Measurements from ENCODE around the gene PODXL. TPM values are rescaled to one million over a fixed set of nuclear protein-coding genes. Genes with fewer than 3 reads are reported as not detected.

The PODXL gene
- total and polyA plus RNA-seq, 2 experiments from 2014 or later, result 220 to 727 TPM

DNA sequence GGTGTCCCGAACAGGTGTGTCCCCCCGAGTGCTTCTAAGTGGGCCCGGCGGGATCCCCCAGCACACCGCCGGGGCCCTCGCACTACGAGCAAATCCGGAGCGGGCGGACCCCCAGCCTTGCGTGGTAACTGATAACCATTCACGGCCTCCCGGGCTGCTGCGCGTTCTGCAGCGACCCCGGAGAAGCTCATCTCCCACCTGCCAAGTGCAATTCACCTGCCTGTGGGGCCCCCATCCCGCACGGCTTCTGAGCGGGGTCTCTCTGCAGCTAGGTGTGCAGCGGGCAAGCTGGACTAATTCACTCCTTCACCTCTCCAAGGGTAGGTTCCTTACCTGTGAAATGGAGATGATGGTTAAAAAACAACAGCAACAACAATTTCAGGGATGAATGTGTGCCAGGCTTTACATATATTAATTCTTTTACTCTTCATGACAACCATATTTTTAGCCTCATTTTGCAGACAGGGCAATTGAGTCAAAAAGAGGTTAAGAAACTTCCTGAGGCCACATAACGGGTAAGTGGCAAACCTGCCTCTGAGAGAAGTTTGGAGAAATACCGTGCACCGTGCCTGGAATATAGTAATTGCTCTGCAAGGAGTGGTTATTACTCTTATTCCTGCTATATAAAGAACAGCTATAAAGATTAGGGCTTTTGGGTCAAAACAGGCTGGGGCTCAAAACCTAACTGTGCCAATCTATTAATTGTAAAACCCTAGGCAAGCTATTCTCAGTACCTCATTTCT, 652 bp upstream of the PODXL start:
- ATAC-seq, result peak; percentile 39
- Histone ChIP-seq H3K27ac (ENCODE audit: low read depth) (peak overlapping the region; percentile 91), H3K9me2 (ENCODE audit: insufficient read depth) (peaks cover 6% of the 10 kb centered on the region; the same call in 1 of the 2 replicates), H3K4me3 (peak overlapping the region; percentile 72), H3K79me2 (replicated peaks; ENCODE audit: insufficient read depth) (peaks cover 52% of the 10 kb centered on the region), H3K4me2 (peak overlapping the region; percentile 84), H2AFZ (no peak overlapping the region), H3F3A (replicated peaks; ENCODE audit: low read depth) (peaks cover 41% of the 10 kb centered on the region), H3K27me3 (ENCODE audit: insufficient read depth) (no peaks in the 10 kb centered on the region), H4K20me1 (replicated peaks; ENCODE audit: insufficient read depth) (peaks cover 37% of the 10 kb centered on the region), H3K36me3 (ENCODE audit: insufficient read depth) (peaks cover 25% of the 10 kb centered on the region), H3K4me1 (ENCODE audit: insufficient read depth) (peaks cover 44% of the 10 kb centered on the region)
- Mint-ChIP-seq H3K4me1 (peaks cover 38% of the 10 kb centered on the region), H3K27ac (peak overlapping the region; percentile 92), H3K9me3 (no peaks in the 10 kb centered on the region), H3K27me3 (ENCODE audit: insufficient read depth, low read depth, poor library complexity) (peaks cover 23% of the 10 kb centered on the region), H3K36me3 (ENCODE audit: low read depth) (peaks cover 39% of the 10 kb centered on the region), H3K4me3 (peak overlapping the region; percentile 75)
- peak; percentile 68 for DNase-seq (ENCODE audit: low spot score)
- TF ChIP-seq NANOG (IDR thresholded peaks at IDR 0.05; ENCODE audit: borderline replicate concordance), result no peak
- TF ChIP-seq ZNF462 (CRISPR knock-in tag; IDR thresholded peaks at IDR 0.05), result no peak
- no peak for TF ChIP-seq CTCF (conservative IDR thresholded peaks at IDR 0.05; ENCODE audit: low read depth in 2 of 2)
- TF ChIP-seq ZNF114 (CRISPR knock-in tag; IDR thresholded peaks at IDR 0.05), result no peak
- TF ChIP-seq EZH2phosphoT487 (IDR thresholded peaks at IDR 0.05; ENCODE audit: unreplicated experiment), result no peak
- no peak for TF ChIP-seq STAT1 (IDR thresholded peaks at IDR 0.05; ENCODE audit: unreplicated experiment)
- TF ChIP-seq POLR2AphosphoS5 (IDR thresholded peaks at IDR 0.05; ENCODE audit: low read depth), result no peak; the same call in 1 of the 2 replicates
